Measurements from ENCODE around the gene ELF2.

The ELF2 gene

GRCh38 chr4:139007640-139008039, 169.4 kb downstream of the ELF2 start:
- Mint-ChIP-seq H3K9me3 (no peaks in the 10 kb centered on the region), H3K4me1 (ENCODE audit: low read depth) (no peaks in the 10 kb centered on the region), H3K4me3 (no peak overlapping the region), H3K36me3 (ENCODE audit: low read depth) (no peaks in the 10 kb centered on the region), H3K27ac (no peak overlapping the region), H3K27me3 (ENCODE audit: low read depth) (no peaks in the 10 kb centered on the region)
- DNase-seq (ENCODE audit: low spot score), result no peak

All from T-helper 2 cell treated with Interferon-gamma antibody and Interleukin-4, amounts not matched to agents 5 μg/mL and 100 μg/mL, for 36 hours (primary cell).